Stimulated activated CD4-positive, alpha-beta T cell treated with anti-CD3 and anti-CD28 coated beads, Interleukin-2, amount 100 ng/mL, for 48 hours (primary cell): ENCODE measurements around the gene HPS5.
"Not testable (repeated sequence)": the region's sequence is repeated elsewhere in the genome, so short reads cannot be mapped to it uniquely, and the experiment has no call there.

Source experiments
- DNase-seq, 2 donors: peaks; one replicate each; pipeline ENCODE4 v3.0.0-alpha.2; 2020

Gene HPS5, protein sequence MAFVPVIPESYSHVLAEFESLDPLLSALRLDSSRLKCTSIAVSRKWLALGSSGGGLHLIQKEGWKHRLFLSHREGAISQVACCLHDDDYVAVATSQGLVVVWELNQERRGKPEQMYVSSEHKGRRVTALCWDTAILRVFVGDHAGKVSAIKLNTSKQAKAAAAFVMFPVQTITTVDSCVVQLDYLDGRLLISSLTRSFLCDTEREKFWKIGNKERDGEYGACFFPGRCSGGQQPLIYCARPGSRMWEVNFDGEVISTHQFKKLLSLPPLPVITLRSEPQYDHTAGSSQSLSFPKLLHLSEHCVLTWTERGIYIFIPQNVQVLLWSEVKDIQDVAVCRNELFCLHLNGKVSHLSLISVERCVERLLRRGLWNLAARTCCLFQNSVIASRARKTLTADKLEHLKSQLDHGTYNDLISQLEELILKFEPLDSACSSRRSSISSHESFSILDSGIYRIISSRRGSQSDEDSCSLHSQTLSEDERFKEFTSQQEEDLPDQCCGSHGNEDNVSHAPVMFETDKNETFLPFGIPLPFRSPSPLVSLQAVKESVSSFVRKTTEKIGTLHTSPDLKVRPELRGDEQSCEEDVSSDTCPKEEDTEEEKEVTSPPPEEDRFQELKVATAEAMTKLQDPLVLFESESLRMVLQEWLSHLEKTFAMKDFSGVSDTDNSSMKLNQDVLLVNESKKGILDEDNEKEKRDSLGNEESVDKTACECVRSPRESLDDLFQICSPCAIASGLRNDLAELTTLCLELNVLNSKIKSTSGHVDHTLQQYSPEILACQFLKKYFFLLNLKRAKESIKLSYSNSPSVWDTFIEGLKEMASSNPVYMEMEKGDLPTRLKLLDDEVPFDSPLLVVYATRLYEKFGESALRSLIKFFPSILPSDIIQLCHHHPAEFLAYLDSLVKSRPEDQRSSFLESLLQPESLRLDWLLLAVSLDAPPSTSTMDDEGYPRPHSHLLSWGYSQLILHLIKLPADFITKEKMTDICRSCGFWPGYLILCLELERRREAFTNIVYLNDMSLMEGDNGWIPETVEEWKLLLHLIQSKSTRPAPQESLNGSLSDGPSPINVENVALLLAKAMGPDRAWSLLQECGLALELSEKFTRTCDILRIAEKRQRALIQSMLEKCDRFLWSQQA

DNA sequence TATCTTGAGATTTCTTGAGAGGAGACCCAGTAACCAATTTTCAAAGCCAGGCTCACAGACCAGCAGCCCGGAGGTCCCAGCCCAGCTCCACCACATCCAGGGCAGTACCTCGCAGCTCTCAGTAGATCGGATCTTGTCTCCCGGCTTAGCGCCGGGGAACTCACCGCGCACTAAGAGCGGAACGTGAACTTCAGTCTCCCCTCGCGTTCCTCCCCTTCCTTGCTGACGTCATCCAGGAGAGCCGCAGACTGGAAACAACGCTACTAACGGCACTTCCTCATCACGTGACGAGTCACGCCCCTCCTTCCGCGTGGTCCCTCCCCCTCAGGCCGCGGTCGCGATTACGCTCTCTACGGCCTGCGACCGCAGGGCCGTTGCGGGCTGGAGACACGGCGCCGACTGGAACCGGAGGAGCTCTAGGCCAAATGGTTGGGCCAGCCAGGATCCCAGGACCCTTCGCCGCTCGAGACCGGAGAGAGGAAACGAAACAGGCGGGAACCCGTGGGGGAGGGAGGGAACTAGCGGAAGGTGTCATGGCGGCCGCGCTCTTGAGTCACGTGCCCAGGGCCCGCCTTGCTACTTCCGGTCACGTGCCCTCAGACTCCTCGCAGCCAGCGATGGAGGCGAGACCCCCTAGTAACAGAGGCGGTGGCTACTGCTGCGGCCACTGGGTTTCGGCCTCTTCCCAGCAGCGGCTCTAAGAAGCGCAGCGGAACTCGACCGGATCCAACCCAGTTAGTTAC is at the start of gene HPS5, which contains the start of gene GTF2H1:
Gene HPS5 (minus strand): TSS at position 172 of the 743 bp plus-strand sequence. CDS start 4,282 bp downstream, outside the sequence.
Gene GTF2H1 (plus strand): TSS at position 599 of the 743 bp plus-strand sequence. CDS start 10,508 bp downstream, outside the sequence.
- DNase-seq = peak; percentile 86 to 90

DNA sequence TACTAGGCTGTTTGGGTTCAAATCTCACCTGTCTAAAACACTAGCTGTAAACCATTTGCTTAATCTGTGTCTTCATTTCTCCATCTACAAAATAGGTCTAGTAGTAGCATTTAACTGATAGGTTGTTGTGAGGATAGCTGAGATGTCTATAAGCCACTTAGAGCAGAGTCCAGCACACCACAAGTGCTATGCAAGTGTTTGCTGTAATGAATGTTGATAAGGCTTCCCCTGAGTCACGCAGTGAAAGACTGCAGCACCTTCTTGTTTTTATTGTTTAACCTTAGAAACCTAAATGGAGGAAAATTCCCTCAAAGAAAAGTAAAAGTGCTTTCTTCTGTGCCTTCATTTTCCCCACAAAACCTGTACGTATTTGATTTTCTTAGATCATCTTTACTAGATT is 49.3 kb upstream of the HPS5 start:
- no peak for DNase-seq

DNA sequence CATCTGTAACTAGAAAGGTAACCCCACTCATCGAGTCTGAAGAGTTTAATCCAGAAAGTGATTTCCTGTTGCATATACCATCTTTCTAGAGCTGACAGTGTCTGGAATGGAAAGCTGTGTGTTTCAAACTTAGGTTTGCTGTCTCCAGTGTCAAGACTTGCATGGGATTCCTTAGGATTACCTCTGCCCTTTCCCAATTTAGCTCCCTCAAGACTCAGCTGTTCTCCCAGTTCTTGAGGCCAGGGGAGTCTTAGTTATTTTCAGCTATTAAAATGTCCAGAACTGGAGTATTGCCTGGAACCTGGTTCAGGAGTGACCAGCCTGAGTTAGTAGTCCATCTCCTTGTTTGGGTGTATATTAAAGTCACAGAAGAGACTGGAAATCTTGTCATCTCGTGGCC is 47.5 kb upstream of the HPS5 start:
- DNase-seq = no peak

DNA sequence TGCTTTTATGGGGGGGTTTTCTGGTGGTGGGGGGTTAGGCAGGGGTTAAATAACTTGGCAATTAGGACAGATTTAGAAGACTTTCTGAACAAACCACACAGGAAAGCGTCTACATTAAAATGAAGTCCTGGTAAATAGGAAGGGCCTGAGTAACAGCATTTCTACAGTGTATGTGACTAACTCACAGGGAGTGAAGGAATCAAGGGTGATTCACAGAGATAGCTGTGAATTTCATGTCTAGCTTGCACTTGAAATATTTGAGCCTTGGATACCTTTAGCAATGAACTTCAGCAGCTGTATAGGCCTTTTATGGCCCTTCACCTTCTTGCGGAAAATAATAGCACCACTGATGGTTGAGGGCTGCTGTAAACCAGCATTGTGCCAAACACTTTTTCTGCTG is 46.3 kb upstream of the HPS5 start:
- no peak for DNase-seq

DNA sequence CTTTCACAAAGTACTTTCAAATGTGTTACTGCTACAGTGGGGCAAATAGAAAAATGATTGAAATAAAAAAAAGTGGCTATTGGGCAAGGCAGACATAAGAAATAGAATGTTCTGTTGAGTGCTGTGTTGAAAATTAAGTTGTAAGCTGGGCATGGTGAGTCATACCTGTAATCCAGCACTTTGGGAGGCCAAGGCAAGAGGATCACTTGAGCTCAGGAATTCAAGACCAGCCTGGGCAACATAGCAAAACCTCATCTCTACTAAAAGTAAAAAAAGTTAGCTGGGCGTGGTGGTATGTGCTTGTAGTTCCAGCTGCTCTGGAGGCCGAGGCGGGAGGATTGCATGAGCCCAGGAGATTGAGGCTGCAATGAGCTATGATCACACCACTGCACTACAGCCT is 45.5 kb upstream of the HPS5 start:
- DNase-seq = no peak

DNA sequence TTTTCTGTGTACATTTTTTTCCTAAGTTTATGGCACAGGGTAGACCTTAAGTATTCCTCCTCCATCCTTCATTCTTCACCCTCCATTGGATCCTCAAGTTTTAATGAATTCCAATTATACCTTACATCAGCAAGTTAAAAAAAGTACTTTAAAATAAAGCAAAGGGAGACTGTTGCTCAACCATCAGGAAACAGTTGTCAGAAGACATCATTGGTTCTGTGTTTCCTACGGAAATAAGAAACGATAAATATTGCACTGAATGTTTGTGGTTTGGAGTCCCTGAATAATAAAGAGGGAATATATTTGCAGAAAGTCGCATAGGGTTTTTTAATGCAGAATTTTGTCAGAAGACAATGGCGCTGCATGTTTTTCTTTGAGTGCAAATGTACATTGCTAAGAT is 44.3 kb upstream of the HPS5 start:
- no peak for DNase-seq

DNA sequence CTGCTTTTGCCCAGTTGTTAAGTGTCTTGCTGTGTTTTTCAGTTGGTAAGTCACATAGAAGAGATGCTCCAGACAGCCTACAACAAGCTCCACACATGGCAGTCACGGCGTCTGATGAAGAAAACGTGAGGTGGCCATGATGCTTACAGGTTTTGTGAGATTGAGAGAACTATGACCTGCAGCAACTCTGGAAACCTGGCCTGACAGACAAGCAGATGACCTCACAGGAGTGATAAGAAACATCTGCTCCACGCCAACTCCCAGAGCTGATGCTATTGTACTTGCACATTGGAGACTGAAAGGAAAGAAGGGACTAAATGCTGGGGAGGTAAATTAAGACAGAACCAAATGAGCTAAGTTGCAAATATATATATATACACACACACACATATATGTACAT is 43.8 kb upstream of the HPS5 start:
- no peak for DNase-seq

DNA sequence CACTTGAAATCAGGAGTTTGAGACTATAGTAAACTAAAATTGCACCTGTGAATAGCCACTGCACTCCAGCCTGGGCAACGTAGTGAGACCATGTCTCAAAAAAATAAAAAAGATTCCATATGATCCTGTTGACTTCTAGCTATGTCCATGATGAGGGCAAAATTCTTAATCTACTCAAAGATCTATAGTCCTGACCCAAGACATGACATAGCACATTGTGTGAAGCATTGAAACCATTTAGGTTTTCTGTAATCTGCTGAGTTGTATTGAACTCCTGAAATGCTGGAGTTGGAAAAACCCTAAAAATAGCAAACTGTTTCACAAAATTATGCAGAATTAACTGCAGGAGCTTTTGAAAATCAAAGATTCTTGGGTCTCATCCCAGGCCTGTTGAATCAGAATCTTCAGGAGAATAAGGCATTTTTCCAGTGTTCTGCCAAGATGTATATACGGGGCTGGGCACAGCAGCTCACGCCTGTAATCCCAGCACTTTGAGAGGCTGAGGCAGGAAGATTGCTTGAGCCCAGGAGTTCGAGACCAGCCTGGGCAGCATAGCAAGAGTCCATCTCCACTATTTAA is 42.6 kb upstream of the HPS5 start:
- no peak for DNase-seq

DNA sequence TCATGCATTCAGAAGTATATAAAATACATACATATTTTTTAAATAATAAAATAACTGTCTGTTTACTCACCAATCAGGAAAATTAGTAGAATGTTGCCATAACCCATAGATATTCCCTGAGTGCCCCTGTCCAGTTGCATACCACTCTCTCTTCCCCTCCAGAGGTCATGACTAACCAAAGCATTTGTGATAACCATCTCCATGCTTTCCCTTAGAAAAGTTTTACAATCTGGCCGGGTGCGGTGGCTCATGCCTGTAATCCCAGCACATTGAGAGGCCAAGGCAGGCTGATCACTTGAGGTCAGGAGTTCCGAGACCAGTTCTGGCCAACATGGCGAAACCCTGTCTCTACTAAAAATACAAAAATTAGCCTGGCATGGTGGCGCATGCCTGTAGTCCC is 39.2 kb upstream of the HPS5 start:
- no peak for DNase-seq

DNA sequence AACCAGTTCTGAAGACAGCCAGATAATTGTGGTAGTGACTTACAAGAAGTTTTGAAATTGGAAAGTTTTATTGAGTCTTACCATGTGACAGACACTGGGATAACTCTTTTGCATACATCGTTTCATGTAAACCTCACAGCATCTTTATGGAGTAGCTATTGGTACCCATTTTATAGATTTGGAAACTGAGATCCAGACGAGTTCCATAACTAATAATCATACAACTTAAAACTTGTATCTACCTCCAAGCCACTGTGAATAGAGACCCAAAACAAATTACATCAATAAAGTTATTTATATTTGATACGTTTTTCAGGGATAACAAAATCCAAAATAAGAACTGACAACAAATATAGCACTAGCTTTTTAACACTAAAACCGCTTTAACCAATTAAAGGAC is 36.7 kb upstream of the HPS5 start:
- DNase-seq = no peak

DNA sequence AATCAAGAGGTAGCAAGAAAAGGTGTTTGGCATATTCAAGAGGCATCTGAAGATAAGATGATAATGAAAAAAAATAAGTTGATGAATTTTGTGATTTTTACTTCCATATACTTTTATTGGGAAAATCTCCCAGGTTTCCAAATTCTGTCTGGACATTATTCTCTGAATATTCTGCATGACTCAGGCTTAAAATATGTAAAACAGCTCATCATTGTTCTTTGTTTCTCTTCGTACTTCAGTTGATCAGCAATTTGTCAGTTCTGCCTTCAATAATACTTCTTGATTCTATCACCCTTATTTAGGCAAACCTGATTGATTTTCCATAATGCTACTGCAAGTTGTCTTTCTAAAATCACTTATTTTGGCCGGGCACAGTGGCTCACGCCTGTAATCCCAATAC is 30.6 kb upstream of the HPS5 start:
- DNase-seq = no peak

DNA sequence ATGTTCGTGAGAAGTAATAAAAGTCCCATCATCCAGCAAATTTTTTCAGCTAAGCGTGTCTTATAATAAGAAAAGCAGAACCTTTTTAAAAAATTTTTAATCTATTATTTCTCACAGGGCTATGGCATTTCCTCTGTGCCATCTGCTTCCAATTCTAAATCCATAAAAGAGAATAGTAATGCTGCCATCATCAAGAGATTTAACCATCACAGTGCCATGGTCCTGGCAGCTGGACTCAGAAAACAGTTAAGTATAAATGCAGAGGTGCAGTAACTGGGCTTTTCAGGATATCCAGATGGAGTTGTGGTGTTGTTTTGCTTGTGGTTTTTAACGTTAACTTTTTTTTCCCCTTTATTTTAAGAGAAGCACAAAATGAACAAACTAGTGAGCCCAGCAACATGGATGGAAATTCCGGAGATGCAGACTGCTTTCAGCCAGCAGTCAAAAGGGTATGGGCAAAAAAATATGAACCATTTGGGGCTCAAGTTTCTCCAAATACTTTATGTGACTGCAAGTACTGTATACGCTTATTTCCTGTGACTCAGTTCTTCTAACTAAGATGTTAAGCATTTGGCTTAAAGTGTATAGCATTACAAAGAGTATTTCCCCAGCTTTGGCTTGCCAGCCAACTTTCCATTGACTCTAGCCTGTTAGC is 25.7 kb upstream of the HPS5 start:
- DNase-seq = no peak

DNA sequence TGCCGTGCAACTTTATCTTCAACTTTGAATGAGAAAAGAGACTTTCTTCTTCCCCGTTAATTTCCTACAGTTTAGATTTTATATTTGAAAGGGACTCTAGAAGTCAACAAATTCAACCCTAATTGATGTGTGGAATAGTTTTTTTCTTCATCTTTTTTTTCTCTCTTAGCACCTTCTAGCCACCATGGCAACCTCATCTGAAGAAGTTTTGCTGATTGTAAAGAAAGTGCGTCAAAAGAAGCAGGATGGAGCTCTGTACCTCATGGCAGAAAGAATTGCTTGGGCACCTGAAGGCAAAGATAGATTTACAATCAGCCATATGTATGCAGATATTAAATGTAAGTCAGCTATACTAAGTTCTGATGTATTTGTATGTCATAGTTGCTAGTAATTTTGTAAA is 11.0 kb upstream of the HPS5 start:
- DNase-seq = no peak

DNA sequence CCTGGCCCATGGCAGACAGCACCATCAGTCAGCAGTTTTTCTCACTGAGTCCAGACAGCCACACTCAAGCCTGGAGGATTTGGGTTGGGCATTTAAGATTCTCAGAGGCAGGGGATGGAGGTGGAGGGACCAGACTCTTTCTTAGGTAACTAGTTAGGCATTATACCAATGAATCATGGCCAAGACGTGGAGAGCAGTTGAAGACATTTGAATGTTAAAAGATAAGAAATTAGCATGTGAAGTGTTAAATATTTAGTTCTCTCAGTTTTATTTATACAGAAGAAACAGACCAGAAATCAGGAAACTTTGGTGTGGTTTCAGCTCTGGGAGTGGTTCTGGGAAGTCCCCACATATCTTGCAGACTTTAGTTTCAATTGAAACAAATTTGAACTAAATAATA is 10.4 kb upstream of the HPS5 start:
- no peak for DNase-seq

DNA sequence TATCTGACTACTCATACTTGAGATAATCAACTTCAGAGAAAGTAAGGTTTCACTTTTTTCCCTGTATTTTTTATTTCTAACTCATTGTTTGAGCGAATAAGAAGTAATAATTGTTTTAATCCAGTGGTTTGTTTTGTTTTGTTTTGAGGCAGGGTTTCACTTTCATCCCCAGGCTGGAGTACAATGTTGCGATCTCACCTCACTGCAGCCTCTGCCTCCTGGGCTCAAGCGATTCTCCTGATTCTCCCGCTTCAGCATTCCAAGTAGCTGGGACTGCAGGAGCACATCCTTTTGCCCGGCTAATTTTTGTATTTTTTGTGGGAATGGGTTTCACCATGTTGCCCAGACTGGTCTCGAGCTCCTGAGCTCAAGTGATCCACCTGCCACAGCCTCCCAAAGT is 9.0 kb upstream of the HPS5 start:
- no peak for DNase-seq

DNA sequence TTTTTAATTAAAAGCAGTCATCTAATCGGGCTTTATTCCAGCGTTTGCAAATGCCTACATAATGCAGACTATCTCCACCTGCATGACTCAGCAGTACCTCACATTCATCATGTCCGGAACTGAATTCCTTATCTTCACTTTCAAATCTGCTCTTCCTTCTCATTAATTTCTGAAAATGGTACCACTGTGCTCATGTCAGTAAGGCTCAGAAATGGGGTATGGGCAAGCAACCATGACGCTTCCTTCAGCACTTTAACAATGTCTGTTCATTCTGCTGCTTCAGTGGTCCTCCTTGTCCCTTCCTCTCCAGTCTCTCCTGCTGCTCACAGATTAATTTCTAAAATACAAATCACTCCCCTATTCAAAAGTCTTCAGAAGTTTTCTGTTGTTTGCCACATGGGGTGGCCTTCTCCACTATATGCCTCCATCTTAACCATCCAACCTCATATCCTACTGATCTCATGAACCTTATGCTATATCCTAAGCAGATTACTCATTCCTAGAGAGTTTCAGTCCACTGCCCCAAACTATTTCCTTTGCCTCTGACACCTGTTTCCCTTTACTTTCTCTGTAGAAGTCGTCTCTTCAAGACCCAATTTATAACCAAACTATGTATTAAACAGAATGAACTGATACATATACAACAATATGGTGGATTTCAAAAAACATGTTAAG is 7.4 kb upstream of the HPS5 start:
- no peak for DNase-seq

DNA sequence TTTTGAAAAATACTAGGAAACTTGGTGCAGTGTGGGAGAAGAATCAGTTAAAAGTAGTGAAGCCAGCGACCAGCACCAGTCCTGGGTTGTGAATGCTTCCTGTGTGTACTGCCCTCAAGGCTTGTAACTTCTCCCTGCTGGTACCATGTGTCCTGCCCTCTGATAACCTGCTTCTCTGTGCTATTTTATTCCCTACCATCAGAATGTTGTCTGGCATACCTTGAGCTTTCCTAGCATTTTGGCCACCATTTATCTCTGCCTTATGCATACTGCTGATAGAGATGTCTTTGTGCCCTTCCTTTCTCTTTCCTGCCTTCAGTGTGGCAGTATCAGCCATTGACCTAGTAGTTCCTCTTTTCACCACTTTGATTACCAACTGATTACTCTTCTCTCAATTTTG is 2.4 kb upstream of the HPS5 start:
- DNase-seq = no peak

DNA sequence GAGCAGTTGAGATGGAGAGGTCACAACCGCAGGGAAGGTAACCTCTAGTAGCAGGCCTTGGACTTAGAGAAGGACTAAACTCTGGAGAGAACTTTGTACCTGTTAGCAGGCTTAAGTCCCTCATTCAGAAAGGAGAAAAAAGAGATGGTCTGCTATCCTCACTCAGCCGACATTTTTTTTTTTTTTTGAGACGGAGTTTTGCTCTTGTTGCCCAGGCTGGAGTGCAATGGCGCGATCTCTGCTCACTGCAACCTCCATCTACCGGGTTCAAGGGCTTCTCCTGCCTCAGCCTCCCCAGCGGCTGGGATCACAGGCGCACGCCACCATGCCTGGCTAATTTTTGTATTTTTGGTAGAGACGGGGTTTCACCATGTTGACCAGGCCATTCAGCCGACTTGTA is 1.9 kb upstream of the HPS5 start:
- not testable (repeated sequence) for DNase-seq

DNA sequence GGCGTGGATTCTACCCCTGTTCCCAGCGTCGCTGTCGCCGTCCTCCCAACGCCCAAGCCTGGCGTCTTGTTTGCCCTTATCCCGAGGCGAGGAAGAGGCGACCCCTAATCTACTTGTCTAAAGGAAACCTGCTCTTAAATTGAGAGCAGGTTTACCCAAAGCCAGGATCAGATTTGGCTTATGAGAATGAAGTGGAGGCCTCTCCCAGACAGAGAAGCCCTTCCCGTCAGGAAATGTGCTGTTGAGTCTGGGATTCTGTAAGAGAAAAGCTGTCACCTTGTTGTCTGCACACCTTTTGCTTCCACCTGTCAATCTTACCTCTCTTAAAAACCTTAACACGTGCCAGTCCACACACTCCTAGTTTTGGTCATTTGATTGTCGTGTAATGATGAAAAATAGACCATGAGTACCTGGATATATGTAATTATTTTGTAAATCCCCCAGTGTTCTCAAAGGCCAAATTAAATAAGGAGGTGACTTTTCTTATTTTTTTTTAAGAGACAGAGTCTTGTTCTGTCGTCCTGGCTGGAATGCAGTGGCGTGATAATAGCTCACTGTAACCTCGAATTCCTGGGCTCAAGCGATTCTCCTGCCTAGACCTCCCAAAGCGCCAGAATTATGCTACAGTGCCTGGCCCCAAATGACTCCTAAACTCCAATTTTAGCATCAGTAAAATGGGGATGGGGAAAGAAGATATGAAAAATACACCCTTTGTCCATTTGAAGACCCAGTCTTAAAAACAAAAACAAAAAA is 1.1 kb upstream of the HPS5 start:
- DNase-seq = no peak

DNA sequence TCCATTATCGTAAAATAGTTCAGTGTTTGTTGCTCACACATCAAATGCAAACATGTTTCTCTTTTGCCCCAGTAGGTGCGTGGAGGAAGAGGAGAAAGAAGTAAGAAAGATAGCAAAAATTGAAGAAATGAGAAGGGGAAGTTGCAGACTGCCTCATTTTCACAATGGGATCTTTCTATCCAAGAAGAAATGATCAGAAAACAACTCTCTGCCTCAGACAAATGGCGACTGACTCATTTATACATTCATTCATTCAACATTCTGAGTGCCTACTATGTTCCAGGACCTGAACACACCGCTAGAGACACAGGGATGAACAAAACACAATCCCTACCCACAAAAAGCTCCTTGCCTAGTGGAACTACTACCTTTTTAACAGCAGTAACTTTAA is 367 bp downstream of the HPS5 start:
- DNase-seq = no peak

DNA sequence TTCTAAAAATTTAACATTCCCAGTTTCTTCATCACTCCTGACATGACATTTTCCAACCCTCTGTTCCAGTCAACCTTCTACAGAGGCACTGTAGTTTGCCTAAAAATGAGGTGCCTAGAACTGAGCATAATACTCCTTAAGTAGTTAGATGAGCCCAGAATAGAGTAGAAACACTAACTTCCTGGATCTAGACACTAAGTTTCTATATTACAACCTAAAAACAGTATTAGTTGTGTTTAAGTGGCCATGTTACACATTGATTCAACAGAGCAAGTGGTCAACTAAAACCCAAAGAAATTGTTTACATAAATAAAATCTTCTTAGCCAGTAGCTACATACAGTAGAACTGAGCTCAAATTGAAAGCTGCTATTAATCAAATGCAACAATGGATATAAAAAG is 1.3 kb downstream of the HPS5 start:
- no peak for DNase-seq
